PC-3 (cell line): ENCODE results near the gene CERS6.

Experiments used
- CTCF ChIP-seq: fragments of 300-600 bp; sonication (generic); conservative IDR thresholded peaks from 2 replicates; pipeline ENCODE4 v1.5.1; 2017; ENCODE audit warnings: antibody characterized with exemption, low read depth, mild to moderate bottlenecking, low read length
- EZH2 ChIP-seq: fragments of 300-600 bp; sonication (generic); IDR thresholded peaks from one replicate; pipeline ENCODE4 v1.6.1; 2017; ENCODE audit warnings: antibody characterized with exemption, mild to moderate bottlenecking, low read length; ENCODE audit not compliant: unreplicated experiment

DNA sequence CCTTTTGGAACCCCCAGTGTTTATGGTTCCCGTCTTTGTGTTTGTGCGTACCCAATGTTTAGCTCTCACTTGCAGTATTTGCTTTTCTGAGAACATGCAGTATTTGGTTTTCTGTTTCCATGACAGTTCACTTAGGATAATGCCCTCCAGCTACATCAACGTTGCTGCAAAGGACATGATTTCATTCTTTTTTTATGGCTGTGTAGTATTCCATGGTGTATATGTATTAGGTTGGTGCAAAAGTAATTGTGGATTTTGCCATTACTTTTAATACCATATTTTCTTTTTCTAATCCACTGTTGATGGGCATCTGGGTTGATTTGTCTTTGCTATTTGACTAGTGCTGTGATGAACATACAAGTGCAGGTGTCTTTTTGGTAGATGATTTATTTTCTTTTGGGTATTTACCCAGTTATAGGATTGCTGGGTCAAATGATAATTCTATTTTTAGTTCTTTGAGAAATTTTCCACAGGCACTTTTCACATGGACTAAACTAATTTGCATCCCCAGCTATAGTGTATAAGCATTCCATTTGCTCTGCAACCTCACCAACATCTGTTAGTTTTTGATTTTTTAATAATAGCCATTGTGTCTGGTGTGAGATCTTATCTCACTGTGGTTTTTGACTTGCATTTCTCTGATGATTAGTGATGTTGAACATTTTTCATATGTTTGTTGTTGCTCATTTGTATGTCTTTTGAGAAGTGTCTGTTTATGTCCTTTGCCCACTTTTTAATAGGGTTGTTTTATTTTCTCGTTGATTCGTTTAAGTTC lies 63.6 kb downstream of the CERS6 start:
- no peak for TF ChIP-seq CTCF
- TF ChIP-seq EZH2 = no peak
